ENCODE measurements around the gene CD80.

DNA sequence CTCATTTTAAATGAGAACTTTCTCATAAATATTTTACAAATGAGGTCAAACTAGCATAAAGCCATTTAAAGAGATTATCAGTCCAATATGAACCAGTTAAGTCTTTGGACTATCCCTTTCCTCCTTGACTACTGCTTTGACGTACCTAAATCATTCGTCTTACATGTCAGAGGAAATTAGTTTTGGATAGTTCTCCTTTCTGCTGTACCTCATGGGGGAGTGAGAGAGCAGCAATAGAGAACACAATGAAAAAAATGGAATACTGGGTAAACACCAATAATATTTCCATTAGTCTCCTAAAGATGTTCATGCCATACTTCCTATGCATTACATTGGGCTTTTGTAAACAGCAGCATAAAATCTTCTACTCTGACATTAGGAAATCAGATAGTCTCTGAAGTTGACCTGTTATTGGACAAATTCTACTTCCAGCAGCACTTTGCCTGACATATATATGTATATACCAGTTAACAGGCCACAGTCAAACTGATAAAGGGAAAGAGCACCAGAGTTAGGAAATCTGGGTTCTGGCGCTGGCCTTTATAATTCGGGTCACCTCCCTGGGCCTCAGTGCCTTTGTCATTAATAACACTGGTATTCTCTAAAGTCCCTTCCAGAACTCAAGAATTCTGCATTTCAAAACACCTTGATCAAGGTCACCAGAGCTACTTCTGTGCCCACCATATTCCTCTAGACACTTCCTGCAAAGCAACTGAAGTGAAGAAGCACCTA lies 34.3 kb downstream of the CD80 start:
- TF ChIP-seq, protein P1, sequence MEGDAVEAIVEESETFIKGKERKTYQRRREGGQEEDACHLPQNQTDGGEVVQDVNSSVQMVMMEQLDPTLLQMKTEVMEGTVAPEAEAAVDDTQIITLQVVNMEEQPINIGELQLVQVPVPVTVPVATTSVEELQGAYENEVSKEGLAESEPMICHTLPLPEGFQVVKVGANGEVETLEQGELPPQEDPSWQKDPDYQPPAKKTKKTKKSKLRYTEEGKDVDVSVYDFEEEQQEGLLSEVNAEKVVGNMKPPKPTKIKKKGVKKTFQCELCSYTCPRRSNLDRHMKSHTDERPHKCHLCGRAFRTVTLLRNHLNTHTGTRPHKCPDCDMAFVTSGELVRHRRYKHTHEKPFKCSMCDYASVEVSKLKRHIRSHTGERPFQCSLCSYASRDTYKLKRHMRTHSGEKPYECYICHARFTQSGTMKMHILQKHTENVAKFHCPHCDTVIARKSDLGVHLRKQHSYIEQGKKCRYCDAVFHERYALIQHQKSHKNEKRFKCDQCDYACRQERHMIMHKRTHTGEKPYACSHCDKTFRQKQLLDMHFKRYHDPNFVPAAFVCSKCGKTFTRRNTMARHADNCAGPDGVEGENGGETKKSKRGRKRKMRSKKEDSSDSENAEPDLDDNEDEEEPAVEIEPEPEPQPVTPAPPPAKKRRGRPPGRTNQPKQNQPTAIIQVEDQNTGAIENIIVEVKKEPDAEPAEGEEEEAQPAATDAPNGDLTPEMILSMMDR (conservative IDR thresholded peaks at IDR 0.05; ENCODE audit: low read depth, low read length) = peak; percentile 34; the same call in 1 of the 2 replicates
- TF ChIP-seq EZH2 (IDR thresholded peaks at IDR 0.05; ENCODE audit: borderline replicate concordance, low read depth, low read length, poor library complexity, severe bottlenecking) = no peak
